ENCODE data around the gene CREB1. TPM values are rescaled to one million over a fixed set of nuclear protein-coding genes. Genes with fewer than 3 reads are reported as not detected.
"Not testable (repeated sequence)": the region's sequence is repeated elsewhere in the genome, so short reads cannot be mapped to it uniquely, and the experiment has no call there.

The CREB1 gene
- total and polyA plus RNA-seq, 3 donors from 2014 or later: 71.3 to 132 (median 96.5) TPM

GRCh38 chr2:207643892-207644291, 114.1 kb downstream of the CREB1 start:
- WGBS, 2 donors: 93 to 96% methylated on average over 1 of the region's 1 CpG
- DNase-seq: no peak
- Histone ChIP-seq H3K27me3 (no peaks in the 10 kb centered on the region), H3K4me1 (no peaks in the 10 kb centered on the region), H3K9me3 (no peaks in the 10 kb centered on the region), H3K36me3 (ENCODE audit: low read depth, missing control alignments) (no peaks in the 10 kb centered on the region), H3K4me3 (no peak overlapping the region), H3K27ac (no peak overlapping the region)
- intact Hi-C loops (cut with DNase I; ENCODE audit: low total_unique reads): no loop called here
- TF ChIP-seq CTCF (IDR thresholded peaks at IDR 0.05) (no peak), POLR2A (IDR thresholded peaks at IDR 0.05) (no peak)

- WGBS, 2 donors: 94 to 95% methylated on average over 7 of the region's 7 CpGs
- H3K4me3 ChIP-seq; intact Hi-C loops (cut with DNase I; ENCODE audit: low total_unique reads); H3K36me3 ChIP-seq (ENCODE audit: low read depth, missing control alignments); DNase-seq; H3K9me3 ChIP-seq; H3K4me1 ChIP-seq; H3K27me3 ChIP-seq; H3K27ac ChIP-seq: not testable (repeated sequence)
Observed at GRCh38 chr2:207646582-207646981, 116.8 kb downstream of the CREB1 start.

Other genes with a start within 250 kb of the CREB1 start
- 10 to 100 TPM in 1 of 2 donors, 1 to 10 TPM in 1; 7.8 to 14.9 TPM for gene METTL21A, start 95.4 kb downstream of the CREB1 start, total RNA-seq
- 14.6 TPM for gene METTL21A, start 95.4 kb downstream of the CREB1 start, polyA plus RNA-seq (ENCODE audit: insufficient read depth, low read depth, low replicate concordance)
- gene CCNYL1, start 181.7 kb downstream of the CREB1 start, total RNA-seq: 10 to 100 TPM; 13.8 to 25.6 TPM
- 32.5 TPM for gene CCNYL1, start 181.7 kb downstream of the CREB1 start, polyA plus RNA-seq (ENCODE audit: insufficient read depth, low read depth, low replicate concordance)
- 1 to 10 TPM; 1.7 to 2.4 TPM for gene FZD5, start 239.9 kb downstream of the CREB1 start, total RNA-seq
- gene FZD5, start 239.9 kb downstream of the CREB1 start, polyA plus RNA-seq (ENCODE audit: insufficient read depth, low read depth, low replicate concordance): 0.95 TPM